Caco-2 (cell line): ENCODE measurements around the gene SPG21. TPM values are rescaled to one million over a fixed set of nuclear protein-coding genes. Genes with fewer than 3 reads are reported as not detected.

Experiments
- Bru-seq: library from RNA; stranded (reverse); fragments of 400-500 nt; gene quantifications from one replicate; lab custom pipeline; 2021; lab: Mats Ljungman, UMichigan
- BruChase-seq, 2 experiments: library from RNA; stranded (reverse); fragments of 400-500 nt; gene quantifications; one replicate each; lab custom pipeline; 2021; lab: Mats Ljungman, UMichigan
- BruUV-seq: library from RNA; stranded (reverse); fragments of 400-500 nt; replicated peaks from 2 replicates; lab custom pipeline; 2021; lab: Mats Ljungman, UMichigan
- CTCF ChIA-PET: fragments of 300-600 bp; sonication (Branson Sonifier 250); formaldehyde crosslinking; loops from one replicate; lab custom pipeline; 2022; ENCODE audit warnings: antibody characterized with exemption; lab: Charles Lee
- POLR2A ChIA-PET: fragments of 300-600 bp; sonication (Branson Sonifier 250); formaldehyde crosslinking; loops from one replicate; lab custom pipeline; 2022; ENCODE audit warnings: antibody characterized with exemption; lab: Charles Lee
- DNase-seq, 2 experiments: peaks; one replicate each; pipeline versions ENCODE4 v3.0.0 to v3.0.0-alpha.2; 2020 to 2022
- H3K27me3 ChIP-seq: replicated peaks from 2 replicates; pipeline ENCODE4 v1.6.0; 2011; ENCODE audit warnings: low read length; ENCODE audit not compliant: control insufficient read depth, insufficient read depth
- H3K36me3 ChIP-seq: 2 replicates; pipeline ENCODE4 v1.5.1; 2011; ENCODE audit warnings: low read length; ENCODE audit not compliant: control insufficient read depth, insufficient read depth
- H3K4me1 ChIP-seq: fragments of 250-450 bp; sonication (Bioruptor Pico); 2 replicates; pipeline ENCODE4 v1.5.1; 2020; ENCODE audit warnings: mild to moderate bottlenecking
- H3K4me3 ChIP-seq: 2 replicates; pipeline ENCODE4 v1.5.1; 2011; ENCODE audit warnings: low read depth, mild to moderate bottlenecking, control low read depth, low read length
- H3K9me3 ChIP-seq: fragments of 250-450 bp; sonication (Bioruptor Pico); 2 replicates; pipeline ENCODE4 v1.5.1; 2020; ENCODE audit warnings: mild to moderate bottlenecking, moderate library complexity
- H3K27ac Mint-ChIP-seq: one replicate; pipeline ENCODE4 v1.8.0; 2022; ENCODE audit warnings: mixed read lengths; ENCODE audit not compliant: unreplicated experiment
- H3K27me3 Mint-ChIP-seq: one replicate; pipeline ENCODE4 v1.8.0; 2022; ENCODE audit warnings: mixed read lengths; ENCODE audit not compliant: insufficient read depth, unreplicated experiment
- H3K36me3 Mint-ChIP-seq: one replicate; pipeline ENCODE4 v1.8.0; 2022; ENCODE audit warnings: mild to moderate bottlenecking, mixed read lengths; ENCODE audit not compliant: insufficient read depth, unreplicated experiment
- H3K4me1 Mint-ChIP-seq: one replicate; pipeline ENCODE4 v1.8.0; 2022; ENCODE audit warnings: low read depth, mixed read lengths; ENCODE audit not compliant: unreplicated experiment
- H3K4me3 Mint-ChIP-seq: one replicate; pipeline ENCODE4 v1.8.0; 2022; ENCODE audit warnings: mild to moderate bottlenecking, moderate library complexity, mixed read lengths; ENCODE audit not compliant: unreplicated experiment
- H3K9me3 Mint-ChIP-seq: one replicate; pipeline ENCODE4 v1.8.0; 2022; ENCODE audit warnings: mixed read lengths; ENCODE audit not compliant: unreplicated experiment
- intact Hi-C: fragments of 100-400 bp; cut with micrococcal nuclease; formaldehyde crosslinking; loops from one replicate; pipeline ENCODE4 v1.10.0; 2022; ENCODE audit not compliant: unreplicated experiment
- long read RNA-seq: library from polyadenylated mRNA; stranded (forward); transcript quantifications from one replicate; pipeline ENCODE4 v2.0.0, GENCODE V29; 2022
- total RNA-seq: library from RNA; stranded (reverse); gene quantifications from 2 replicates; pipeline ENCODE4 v1.2.3, GENCODE V29; 2022
- TF ChIP-seq, protein P1 (sequence below), 2 experiments: fragments of 200-600 bp in 1 of 2; IDR thresholded peaks; 1 replicate in 1 of 2; 2 replicates in 1 of 2; pipeline versions ENCODE4 v1.5.1 to v1.8.0; 2011 to 2022; ENCODE audit warnings: antibody characterized with exemption in 1 of 2, control low read depth in 1 of 2, inconsistent platforms in 1 of 2, low read depth in 1 of 2, low read length in 1 of 2, mild to moderate bottlenecking in 1 of 2, moderate library complexity in 1 of 2; ENCODE audit not compliant: insufficient read depth in 1 of 2, severe bottlenecking in 1 of 2, unreplicated experiment in 1 of 2

SPG21 gene, protein sequence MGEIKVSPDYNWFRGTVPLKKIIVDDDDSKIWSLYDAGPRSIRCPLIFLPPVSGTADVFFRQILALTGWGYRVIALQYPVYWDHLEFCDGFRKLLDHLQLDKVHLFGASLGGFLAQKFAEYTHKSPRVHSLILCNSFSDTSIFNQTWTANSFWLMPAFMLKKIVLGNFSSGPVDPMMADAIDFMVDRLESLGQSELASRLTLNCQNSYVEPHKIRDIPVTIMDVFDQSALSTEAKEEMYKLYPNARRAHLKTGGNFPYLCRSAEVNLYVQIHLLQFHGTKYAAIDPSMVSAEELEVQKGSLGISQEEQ
- total RNA-seq = 69.4 and 72.9 TPM in 2 replicates
- percentile 74 among the genes with signal in this experiment for Bru-seq, nascent RNA
- BruChase-seq, experiment 1, labeled RNA remaining after a 2-hour chase = percentile 79 among the genes with signal in this experiment
- BruChase-seq, experiment 2, labeled RNA remaining after a 6-hour chase = percentile 87 among the genes with signal in this experiment
- long read RNA-seq, transcript SPG21-201 (9 exons, 1,822 nt) = major isoform, 111 of 133 reads
- long read RNA-seq, partial matches to known transcripts = 2 of 133 reads
- long read RNA-seq, other reads (novel, unspliced or antisense) = 17 of 133 reads

DNA sequence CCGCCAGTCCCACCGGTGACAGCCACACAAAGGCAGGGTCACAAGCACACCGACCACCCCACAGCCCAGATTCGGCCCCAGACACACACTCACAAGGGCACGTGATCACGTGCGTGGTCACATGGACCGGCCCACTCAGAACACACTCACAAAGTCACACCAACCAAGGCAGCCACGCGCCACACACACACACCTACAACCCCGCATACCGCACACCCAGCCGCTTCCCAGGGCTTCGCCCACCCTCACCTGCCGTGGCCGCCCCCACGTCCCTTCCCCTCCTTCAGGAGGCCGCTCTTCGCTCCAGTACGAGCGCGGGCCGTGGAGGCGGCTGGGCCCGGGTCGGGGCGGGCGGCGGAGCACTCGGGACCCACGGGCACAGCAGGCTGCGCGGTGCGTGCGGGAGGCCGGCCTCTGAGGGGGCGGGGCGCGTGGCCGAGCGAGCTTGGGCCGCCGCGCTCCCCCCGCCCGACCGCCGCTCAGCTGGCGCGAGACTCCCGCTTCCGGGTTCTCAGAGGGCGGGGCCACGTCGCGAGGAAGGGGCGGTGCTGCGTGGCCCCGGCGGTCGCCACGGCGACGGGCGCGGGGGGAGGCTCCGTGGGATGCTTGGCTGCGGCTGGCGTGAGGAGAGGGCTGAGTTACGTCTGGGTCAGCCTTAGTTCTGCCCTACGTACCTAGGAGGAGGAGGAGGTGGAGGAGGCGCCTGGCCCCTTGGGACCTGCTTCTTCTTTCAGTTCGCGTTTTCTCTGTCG lies at the start of gene SPG21:
Gene SPG21, minus strand, starts transcription at position 499 of the 752 bp plus-strand sequence. CDS start 6,345 bp downstream, outside the sequence.
- no peaks in the 10 kb centered on the region; the same call in 1 of the 2 replicates for H3K36me3 ChIP-seq
- Mint-ChIP-seq H3K27me3 (no peaks in the 10 kb centered on the region), H3K27ac (peak within 1 kb of the TSS; percentile 82), H3K9me3 (no peaks in the 10 kb centered on the region), H3K4me1 (peaks cover 7% of the 10 kb centered on the region), H3K36me3 (peaks cover 18% of the 10 kb centered on the region), H3K4me3 (peak within 1 kb of the TSS; percentile 95)
- H3K27me3 ChIP-seq = no peaks in the 10 kb centered on the region
- BruUV-seq = no TSS peak
- CTCF ChIA-PET = interaction anchor here (0.6 to 0.7 kb wide), 3 partner anchors 20 to 441 kb away, joined by 3 read pairs; no protein-coding TSS in a partner anchor
- peak; percentile 93 to 96 for DNase-seq
- intact Hi-C loops = no loop called here
- H3K9me3 ChIP-seq = no peaks in the 10 kb centered on the region
- TF ChIP-seq, protein P1, sequence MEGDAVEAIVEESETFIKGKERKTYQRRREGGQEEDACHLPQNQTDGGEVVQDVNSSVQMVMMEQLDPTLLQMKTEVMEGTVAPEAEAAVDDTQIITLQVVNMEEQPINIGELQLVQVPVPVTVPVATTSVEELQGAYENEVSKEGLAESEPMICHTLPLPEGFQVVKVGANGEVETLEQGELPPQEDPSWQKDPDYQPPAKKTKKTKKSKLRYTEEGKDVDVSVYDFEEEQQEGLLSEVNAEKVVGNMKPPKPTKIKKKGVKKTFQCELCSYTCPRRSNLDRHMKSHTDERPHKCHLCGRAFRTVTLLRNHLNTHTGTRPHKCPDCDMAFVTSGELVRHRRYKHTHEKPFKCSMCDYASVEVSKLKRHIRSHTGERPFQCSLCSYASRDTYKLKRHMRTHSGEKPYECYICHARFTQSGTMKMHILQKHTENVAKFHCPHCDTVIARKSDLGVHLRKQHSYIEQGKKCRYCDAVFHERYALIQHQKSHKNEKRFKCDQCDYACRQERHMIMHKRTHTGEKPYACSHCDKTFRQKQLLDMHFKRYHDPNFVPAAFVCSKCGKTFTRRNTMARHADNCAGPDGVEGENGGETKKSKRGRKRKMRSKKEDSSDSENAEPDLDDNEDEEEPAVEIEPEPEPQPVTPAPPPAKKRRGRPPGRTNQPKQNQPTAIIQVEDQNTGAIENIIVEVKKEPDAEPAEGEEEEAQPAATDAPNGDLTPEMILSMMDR (IDR thresholded peaks at IDR 0.05; ENCODE audit: insufficient read depth in 1 of 2, low read depth in 1 of 2, low read length in 1 of 2, severe bottlenecking in 1 of 2, unreplicated experiment in 1 of 2) = no peak
- H3K4me1 ChIP-seq = peaks cover 18% of the 10 kb centered on the region
- peak within 1 kb of the TSS; percentile 88 for H3K4me3 ChIP-seq
- POLR2A ChIA-PET = interaction anchor here (0.6 to 1.2 kb wide), 4 partner anchors 67 to 602 kb away, joined by 3 to 9 read pairs (median 3); partner anchors contain the start of gene TRIP4

DNA sequence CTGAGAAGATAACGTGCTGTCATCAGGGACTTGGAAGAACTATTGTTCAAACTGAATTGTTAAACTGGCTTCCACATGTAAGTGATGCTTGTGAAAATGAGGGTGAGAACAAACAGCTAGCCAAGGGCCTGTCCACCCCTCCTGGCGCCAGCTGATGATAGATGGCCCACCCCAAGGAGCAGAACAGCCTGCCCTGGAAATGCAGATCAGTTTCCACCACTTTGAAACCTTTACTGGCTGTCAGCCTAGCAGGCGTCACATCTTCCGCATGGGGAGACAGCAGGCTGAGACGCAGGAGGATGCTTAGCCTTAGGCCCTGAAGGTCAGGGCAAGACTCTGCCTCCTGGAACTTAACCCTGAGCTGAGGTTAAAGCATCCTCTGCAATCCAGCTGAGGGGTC lies 49.1 kb upstream of the SPG21 start:
- no peaks in the 10 kb centered on the region for H3K36me3 Mint-ChIP-seq
- H3K4me3 ChIP-seq = no peak overlapping the region
- H3K27ac Mint-ChIP-seq = no peak overlapping the region
- TF ChIP-seq, protein P1 (IDR thresholded peaks at IDR 0.05; ENCODE audit: insufficient read depth in 1 of 2, low read depth in 1 of 2, low read length in 1 of 2, severe bottlenecking in 1 of 2, unreplicated experiment in 1 of 2) = no peak
- ChIA-PET POLR2A (no interaction called here), CTCF (no interaction called here)
- BruUV-seq = no TSS peak
- DNase-seq = no peak
- H3K9me3 Mint-ChIP-seq = no peaks in the 10 kb centered on the region
- H3K36me3 ChIP-seq = no peaks in the 10 kb centered on the region
- H3K4me1 ChIP-seq = peaks cover 52% of the 10 kb centered on the region
- H3K9me3 ChIP-seq = no peaks in the 10 kb centered on the region
- H3K27me3 ChIP-seq = no peaks in the 10 kb centered on the region
- H3K27me3 Mint-ChIP-seq = no peaks in the 10 kb centered on the region
- peaks cover 20% of the 10 kb centered on the region for H3K4me1 Mint-ChIP-seq
- intact Hi-C loops = no loop called here
- no peak overlapping the region for H3K4me3 Mint-ChIP-seq

DNA sequence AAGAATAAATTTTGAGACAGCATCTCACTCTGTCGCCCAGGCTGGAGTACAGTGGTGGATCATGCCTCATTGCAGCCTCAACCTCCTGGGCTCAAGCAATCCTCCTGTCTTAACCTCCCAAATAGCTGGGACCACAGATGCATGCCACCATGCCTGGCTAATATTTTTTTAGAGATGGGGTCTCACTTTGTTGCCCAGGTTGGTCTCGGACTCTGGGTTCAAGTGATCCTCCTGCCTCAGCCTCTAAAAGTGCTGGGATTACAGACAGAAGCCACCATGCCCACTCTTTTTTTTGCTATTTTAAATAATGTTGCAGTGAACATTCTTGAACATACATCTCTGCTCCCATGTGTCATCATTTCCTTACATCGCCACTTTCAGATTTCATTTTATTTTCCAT lies 48.7 kb upstream of the SPG21 start:
- no peaks in the 10 kb centered on the region for H3K27me3 Mint-ChIP-seq
- ChIA-PET CTCF (no interaction called here), POLR2A (no interaction called here)
- H3K4me1 ChIP-seq = peaks cover 52% of the 10 kb centered on the region
- no peak overlapping the region for H3K4me3 Mint-ChIP-seq
- no peaks in the 10 kb centered on the region for H3K36me3 ChIP-seq
- intact Hi-C loops = no loop called here
- DNase-seq = no peak
- TF ChIP-seq, protein P1 (IDR thresholded peaks at IDR 0.05; ENCODE audit: insufficient read depth in 1 of 2, low read depth in 1 of 2, low read length in 1 of 2, severe bottlenecking in 1 of 2, unreplicated experiment in 1 of 2) = no peak
- no peak overlapping the region for H3K27ac Mint-ChIP-seq
- no peaks in the 10 kb centered on the region for H3K27me3 ChIP-seq
- no peaks in the 10 kb centered on the region for H3K9me3 ChIP-seq
- H3K36me3 Mint-ChIP-seq = no peaks in the 10 kb centered on the region
- H3K4me1 Mint-ChIP-seq = peaks cover 16% of the 10 kb centered on the region
- no TSS peak for BruUV-seq
- no peaks in the 10 kb centered on the region for H3K9me3 Mint-ChIP-seq
- no peak overlapping the region for H3K4me3 ChIP-seq
